ENCODE results near the gene TMTC3.

TMTC3 gene

DNA sequence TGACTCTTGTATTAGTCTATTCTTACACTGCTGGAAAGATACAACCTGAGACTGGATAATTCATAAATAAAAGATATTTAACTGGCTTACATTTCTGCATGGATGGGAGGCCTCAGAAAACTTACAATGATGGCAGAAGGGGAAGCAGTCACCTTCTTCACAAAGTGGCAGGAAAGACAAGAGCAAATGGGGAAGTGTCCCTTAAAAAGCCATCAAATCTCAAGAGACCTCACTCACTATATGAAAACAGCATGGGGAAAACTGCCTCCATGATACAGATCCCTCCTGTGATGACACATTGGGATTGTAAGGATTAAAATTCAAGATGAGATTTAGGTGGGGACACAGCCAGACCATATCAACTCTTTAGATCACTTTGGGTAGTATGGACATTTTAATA is 83.7 kb downstream of the TMTC3 start:
- DNase-seq (ENCODE audit: low read depth in 2 of 2), result no peak

DNA sequence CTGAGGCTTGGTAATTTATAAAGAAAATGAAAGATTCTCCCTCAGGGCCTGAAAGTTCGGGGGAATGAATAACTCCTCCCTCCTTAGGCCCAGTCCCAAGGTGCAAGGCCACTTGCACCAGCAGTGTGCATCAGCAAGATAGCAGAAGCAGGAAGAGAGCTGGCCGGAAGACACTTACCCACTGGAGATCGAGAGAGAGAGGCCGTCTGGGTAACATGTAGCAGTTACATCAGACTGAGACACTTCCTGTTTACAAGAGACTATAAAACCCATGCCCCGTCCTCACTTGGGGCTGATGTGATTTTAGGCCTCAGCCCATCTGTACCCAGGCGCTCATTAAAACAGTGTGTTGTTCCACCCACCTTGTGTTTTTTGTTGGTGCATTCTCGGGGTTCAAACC is 85.2 kb downstream of the TMTC3 start:
- DNase-seq (ENCODE audit: low read depth in 2 of 2), result no peak

DNA sequence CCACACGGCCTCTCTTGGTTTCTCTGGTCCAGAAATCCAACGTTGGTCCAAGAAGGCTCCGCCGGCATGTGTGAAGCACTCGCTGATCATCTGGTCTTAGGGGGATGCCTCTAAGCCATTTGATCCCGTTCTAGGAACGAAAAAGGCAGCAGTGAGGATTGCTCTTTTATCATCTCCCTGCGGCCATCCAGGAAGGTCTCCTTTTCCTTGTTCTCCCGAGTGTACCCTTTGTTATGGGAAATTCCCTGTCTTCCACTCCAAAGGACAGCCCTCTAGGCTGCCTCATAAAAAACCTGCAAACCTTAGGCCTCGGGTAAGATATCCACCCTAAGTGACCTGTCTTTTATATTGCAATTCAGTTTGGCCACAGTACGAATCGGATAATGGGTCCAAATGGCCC is 85.8 kb downstream of the TMTC3 start:
- DNase-seq (ENCODE audit: low read depth in 2 of 2), result no peak

DNA sequence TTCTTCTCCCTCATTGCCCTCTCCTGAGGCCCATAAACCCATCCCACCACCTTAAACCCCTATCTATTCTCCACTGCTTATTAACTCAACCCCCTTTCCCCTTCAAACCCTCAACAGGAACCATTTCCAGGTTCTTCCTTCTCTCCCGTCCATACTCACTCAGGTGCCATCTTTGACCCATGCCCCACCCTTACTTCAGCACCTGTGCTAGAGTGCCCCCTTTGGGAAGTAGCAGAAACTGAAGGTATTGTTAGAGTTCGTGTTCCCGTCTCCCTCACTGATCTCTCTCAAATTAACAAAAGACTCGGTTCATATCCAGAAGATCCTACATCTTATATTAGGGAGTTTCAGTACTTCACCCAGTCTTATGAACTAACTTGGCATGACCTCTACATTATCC is 86.6 kb downstream of the TMTC3 start:
- no peak for DNase-seq (ENCODE audit: low read depth in 2 of 2)

DNA sequence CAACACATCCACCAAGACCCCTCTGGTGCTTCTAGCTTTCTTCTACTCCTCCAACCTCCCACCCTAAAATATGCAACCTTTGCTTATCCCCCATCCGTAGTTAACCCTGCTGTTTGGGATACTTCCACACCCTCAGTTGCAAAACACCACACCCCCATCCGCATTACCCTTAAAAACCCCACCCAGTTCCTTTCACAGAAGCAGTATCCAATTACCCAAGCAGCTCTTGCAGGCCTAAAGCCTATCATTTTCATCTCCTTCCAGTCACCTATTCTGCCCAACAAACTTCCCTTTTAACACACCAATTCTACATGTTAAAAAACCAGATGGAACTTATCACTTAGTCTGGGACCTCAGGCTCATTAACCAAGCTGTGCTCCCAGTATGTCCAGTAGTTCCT is 88.2 kb downstream of the TMTC3 start:
- no peak for DNase-seq (ENCODE audit: low read depth in 2 of 2)

DNA sequence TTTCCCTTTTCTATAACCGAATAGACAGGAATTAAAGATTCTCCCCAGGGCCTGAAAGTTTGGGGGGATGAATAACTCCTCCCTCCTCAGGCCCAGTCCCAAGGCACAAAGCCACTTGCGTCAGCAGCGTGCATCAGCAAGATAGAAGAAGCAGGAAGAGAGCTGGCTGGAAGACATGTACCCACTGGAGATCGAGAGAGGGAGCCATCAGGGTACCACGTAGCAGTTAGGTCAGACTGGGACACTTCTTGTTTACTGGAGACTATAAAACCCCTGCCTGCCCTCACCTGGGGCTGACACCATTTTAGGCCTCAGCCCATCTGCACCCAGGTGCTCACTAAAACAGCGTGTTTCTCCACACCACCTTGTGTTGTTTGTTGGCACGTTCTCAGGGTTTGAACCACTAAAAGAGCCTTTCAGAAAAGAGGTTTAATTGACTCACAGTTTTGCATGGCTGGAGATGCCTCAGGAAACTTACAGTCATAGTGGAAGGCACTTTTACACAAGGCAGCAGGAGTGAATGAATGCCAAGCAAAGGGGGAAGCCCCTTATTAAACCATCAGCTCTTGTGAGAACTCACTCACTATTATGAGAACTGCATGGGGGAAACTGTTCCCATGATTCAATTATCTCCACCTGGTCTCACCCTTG is 93.2 kb downstream of the TMTC3 start:
- no peak for DNase-seq (ENCODE audit: low read depth in 2 of 2)

DNA sequence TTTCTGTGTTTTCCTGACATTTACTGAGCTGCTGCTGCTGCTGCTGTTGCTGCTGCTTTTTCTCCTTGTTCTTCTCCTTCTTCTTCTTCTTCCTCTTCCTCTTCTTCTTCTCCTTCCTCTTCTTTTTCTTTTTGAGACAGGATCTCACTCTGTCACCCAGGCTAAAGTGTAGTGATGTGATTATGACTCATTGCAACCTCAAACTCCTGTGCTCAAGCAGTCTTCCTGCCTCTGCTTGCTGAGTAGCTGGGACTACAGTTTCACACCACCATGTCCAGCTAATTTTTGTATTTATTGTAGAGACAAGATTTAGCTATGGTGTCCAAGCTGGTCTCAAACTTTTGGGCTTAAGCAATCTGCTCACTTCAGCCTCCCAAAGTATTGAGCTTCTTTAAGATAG is 95.8 kb downstream of the TMTC3 start:
- no peak for DNase-seq (ENCODE audit: low read depth in 2 of 2)

DNA sequence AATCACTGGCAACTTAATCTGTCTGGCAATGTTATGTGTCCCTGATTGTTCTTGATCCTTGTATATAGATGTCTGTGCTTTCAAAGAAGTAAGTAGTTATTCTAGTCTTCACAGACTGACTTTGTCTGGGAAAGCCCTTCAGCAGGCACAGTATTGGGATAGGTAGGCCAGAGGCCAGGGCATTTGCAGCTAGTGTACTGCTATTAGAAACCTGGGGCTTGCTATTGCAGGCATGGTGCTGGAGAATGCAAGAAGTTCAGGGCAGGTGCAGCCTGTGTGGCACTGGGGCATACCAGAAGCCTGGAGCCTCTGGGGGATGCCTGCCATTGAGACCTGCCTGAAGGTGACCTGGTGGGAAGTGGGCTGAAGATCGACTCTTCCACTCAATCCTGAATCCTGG is 96.3 kb downstream of the TMTC3 start:
- DNase-seq (ENCODE audit: low read depth in 2 of 2), result no peak

DNA sequence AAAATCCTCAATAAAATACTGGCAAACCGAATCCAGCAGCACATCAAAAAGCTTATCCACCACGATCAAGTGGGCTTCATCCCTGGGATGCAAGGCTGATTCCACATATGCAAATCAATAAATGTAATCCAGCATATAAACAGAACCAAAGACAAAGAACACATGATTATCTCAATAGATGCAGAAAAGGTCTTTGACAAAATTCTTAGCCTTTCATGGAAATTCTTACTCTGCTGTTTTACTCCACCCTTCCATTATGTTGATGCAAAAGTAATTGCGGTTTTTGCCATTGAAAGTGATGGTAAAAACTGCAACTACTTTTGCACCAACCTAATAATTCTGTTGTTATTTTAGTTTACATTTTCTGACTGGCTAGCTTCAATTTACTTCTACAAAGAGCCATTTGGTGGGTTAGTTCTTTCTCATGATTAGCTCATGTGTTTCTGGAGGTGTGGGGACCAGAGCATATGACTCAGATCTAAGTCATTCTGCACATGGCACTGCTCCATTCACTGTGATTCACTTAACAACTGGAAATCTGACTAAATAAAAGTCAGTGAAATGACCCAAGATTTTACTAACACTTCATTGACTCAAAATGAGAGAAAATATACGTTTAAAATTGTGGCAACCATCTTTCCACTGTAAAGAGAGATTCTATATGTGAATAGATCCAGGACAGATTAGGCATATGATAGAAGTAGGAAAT is 99.9 kb downstream of the TMTC3 start:
- DNase-seq (ENCODE audit: low read depth in 2 of 2), result no peak

DNA sequence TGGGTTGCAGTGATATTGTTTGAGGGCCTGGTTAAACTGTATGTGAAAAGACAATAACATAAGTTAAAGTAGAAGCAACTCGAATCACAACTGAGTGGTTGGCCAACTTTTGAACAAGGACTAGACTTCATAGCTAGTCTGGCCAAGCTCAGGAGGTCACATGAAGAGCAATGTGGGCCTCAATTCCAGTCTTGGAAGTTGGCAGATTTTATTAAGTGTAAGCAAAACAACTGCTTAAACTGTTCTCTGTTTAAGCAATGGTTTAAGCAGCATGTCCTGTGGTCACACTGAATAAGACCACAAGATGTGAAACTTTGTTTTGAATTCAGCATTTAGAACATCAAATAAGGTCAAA is 100.4 kb downstream of the TMTC3 start:
- DNase-seq (ENCODE audit: low read depth in 2 of 2), result no peak

DNA sequence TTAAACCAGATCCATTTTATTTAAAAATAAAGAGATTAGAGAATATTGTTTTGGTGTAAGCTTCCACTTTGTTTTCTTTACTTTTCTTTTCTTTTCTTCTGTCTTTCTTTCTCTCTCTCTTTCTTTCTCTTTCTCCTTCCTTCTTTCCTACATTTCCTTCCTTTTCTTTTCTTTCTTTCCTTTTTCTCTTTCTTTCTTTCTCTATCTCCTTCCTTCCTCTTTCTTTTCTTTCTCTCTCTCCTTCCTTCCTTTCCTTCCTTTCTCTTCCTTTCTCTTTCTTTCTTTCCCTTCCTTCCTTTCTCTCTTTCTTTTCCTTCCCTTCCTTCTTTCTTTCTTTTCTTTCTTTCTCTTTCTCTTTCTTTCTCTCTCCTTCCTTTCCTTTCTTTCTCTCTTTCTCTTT is 100.8 kb downstream of the TMTC3 start:
- DNase-seq (ENCODE audit: low read depth in 2 of 2), result no peak

DNA sequence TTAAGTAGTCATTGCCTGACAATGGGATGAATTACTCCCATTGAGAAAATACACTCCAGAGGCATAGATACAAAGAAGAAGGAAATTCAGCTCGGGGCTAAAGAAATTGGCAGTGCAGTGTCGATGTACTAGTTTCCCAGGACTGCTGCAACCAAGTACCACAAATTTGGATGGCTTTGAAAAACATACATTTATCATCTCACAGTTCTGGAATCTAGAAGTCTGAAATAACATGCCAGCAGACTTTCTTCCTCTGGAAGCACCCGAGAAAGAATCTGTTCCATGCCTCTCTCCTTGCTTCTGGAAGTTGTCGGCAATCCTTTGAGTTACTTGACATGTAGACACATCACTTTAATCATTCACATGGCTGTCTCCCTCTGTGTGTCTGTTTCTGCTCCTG is 101.9 kb downstream of the TMTC3 start:
- no peak for DNase-seq (ENCODE audit: low read depth in 2 of 2)

DNA sequence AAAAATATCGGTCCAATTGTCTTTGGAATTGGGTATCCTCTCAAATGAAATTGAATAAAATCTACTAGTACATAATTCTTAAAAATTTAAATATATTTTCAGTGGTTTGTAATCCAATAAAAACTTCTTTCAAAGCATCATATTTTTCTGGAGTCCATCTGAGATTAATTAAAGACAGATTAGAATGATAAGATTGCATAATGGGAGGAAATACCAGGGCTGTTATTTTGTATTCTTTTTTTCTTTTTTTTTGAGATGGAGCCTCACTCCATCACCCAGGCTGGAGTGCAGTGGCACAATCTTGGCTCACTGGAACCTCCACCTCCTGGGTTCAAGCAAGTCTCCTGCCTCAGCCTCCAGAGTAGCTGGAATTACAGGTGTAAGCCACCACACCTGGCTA is 103.8 kb downstream of the TMTC3 start:
- DNase-seq (ENCODE audit: low read depth in 2 of 2), result no peak

DNA sequence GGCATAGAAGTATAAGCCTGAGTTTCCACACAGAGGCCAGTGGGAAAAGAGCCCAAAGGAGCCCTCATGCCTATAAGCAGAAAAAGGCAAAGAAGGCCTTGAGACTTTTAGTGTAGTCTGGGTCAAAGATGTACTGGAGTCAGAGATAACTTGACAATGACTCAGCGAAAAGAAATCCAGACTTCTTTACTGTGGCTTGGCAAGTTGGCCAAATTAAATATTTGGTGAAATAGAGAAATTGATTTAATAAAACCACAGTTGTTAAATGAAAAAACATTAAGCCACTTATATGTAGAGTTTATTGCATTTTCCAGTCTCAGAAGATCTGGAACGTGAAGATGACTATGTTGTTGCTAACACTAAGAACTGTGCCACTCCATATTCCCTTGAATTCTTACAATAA is 105.1 kb downstream of the TMTC3 start:
- no peak for DNase-seq (ENCODE audit: low read depth in 2 of 2)

DNA sequence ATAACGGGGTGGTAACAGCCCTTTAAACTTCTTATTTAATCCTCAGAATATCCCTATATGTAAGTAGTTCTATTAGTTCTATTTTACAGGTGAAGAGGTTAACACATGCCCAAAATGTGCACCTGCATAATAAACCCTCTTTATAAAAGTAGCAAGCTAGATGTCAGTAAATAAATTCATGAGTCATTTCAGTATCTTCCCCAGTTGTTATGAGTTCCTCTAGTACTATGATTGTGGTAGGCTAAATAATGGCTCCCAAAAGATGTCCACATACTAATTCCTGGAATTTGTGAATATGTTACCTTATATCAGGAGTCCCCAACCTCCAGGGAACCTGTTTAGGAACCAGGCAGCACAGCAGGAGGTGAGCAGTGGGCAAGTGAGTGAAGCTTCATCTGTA is 106.5 kb downstream of the TMTC3 start:
- no peak for DNase-seq (ENCODE audit: low read depth in 2 of 2)
